MM.1S (cell line): ENCODE results near the gene APOBEC4.
A peak's percentile ranks its signal among the peaks of the same experiment; 100 is the strongest.
"Not testable (repeated sequence)": the region's sequence is repeated elsewhere in the genome, so short reads cannot be mapped to it uniquely, and the experiment has no call there.

Experiments used
- DNase-seq: peaks from one replicate; pipeline ENCODE4 v3.0.0-alpha.2; 2015
- H2AFZ ChIP-seq: fragments of 300-600 bp; sonication (generic); 2 replicates; pipeline ENCODE4 v1.6.0; 2016; ENCODE audit warnings: antibody characterized with exemption, low read length
- H3F3A ChIP-seq: fragments of 300-600 bp; sonication (generic); 2 replicates; pipeline ENCODE4 v1.6.1; 2016; ENCODE audit warnings: mild to moderate bottlenecking, antibody characterized with exemption, low read length, moderate library complexity, mixed read lengths; ENCODE audit not compliant: insufficient read depth
- H3K27ac ChIP-seq: fragments of 300-600 bp; sonication (generic); 2 replicates; pipeline ENCODE4 v1.5.1; 2016; ENCODE audit warnings: mild to moderate bottlenecking, low read length
- H3K27me3 ChIP-seq: fragments of 300-600 bp; sonication (generic); replicated peaks from 2 replicates; pipeline ENCODE4 v1.6.0; 2016; ENCODE audit warnings: low read length; ENCODE audit not compliant: insufficient read depth
- H3K36me3 ChIP-seq: fragments of 300-600 bp; sonication (generic); replicated peaks from 2 replicates; pipeline ENCODE4 v1.6.1; 2016; ENCODE audit warnings: mild to moderate bottlenecking, low read length, mixed read lengths; ENCODE audit not compliant: insufficient read depth
- H3K4me1 ChIP-seq: fragments of 300-600 bp; sonication (generic); 2 replicates; pipeline ENCODE4 v1.6.1; 2016; ENCODE audit warnings: low read length, mixed read lengths
- H3K4me2 ChIP-seq: fragments of 300-600 bp; sonication (generic); 2 replicates; pipeline ENCODE4 v1.6.0; 2016; ENCODE audit warnings: low read depth, low read length
- H3K4me3 ChIP-seq: fragments of 300-600 bp; sonication (generic); 2 replicates; pipeline ENCODE4 v1.5.1; 2016; ENCODE audit warnings: low read length, mixed read lengths
- H3K79me2 ChIP-seq: fragments of 300-600 bp; sonication (generic); 2 replicates; pipeline ENCODE4 v1.6.1; 2016; ENCODE audit warnings: mixed run types, low read length, mixed read lengths
- H3K9ac ChIP-seq: fragments of 300-600 bp; sonication (generic); 2 replicates; pipeline ENCODE4 v1.6.1; 2016; ENCODE audit warnings: low read length, mixed read lengths
- H3K9me2 ChIP-seq: fragments of 300-600 bp; sonication (generic); replicated peaks from 2 replicates; pipeline ENCODE4 v1.6.1; 2016; ENCODE audit warnings: mild to moderate bottlenecking, low read length, mixed read lengths; ENCODE audit not compliant: insufficient read depth
- H3K9me3 ChIP-seq: fragments of 300-600 bp; sonication (generic); replicated peaks from 2 replicates; pipeline ENCODE4 v1.6.1; 2016; ENCODE audit warnings: mild to moderate bottlenecking, low read length, mixed read lengths; ENCODE audit not compliant: insufficient read depth
- H4K20me1 ChIP-seq: fragments of 300-600 bp; sonication (generic); 2 replicates; pipeline ENCODE4 v1.6.1; 2016; ENCODE audit warnings: mild to moderate bottlenecking, low read length, moderate library complexity, mixed read lengths; ENCODE audit not compliant: insufficient read depth
- CTCF ChIP-seq: fragments of 300-600 bp; sonication (generic); IDR thresholded peaks from 2 replicates; pipeline ENCODE4 v1.5.1; 2016; ENCODE audit warnings: antibody characterized with exemption, low read length, mixed read lengths
- EZH2 ChIP-seq: fragments of 300-600 bp; sonication (generic); optimal IDR thresholded peaks from 2 replicates; pipeline ENCODE3; 2017; ENCODE audit warnings: low read depth, mild to moderate bottlenecking, antibody characterized with exemption, low read length, mixed read lengths
- EZH2phosphoT487 ChIP-seq: fragments of 300-600 bp; sonication (generic); IDR thresholded peaks from 2 replicates; pipeline ENCODE4 v1.6.1; 2018; ENCODE audit warnings: antibody characterized with exemption, low read length

Gene APOBEC4

GRCh38 chr1:183628537-183628936, 24.6 kb downstream of the APOBEC4 start:
- no peaks in the 10 kb centered on the region for H3K27me3 ChIP-seq
- H3K27ac ChIP-seq, result no peak overlapping the region
- no peaks in the 10 kb centered on the region for H3K9me3 ChIP-seq
- no peak overlapping the region for H3K4me2 ChIP-seq
- no peak for TF ChIP-seq EZH2
- TF ChIP-seq CTCF, result no peak
- TF ChIP-seq EZH2phosphoT487, result no peak
- peaks cover 25% of the 10 kb centered on the region; the same call in 1 of the 2 replicates for H3K36me3 ChIP-seq
- H2AFZ ChIP-seq, result no peak overlapping the region
- H3F3A ChIP-seq, result peaks cover 19% of the 10 kb centered on the region
- no peak overlapping the region for H3K9ac ChIP-seq
- no peaks in the 10 kb centered on the region for H3K9me2 ChIP-seq
- H4K20me1 ChIP-seq, result 0 out of 2 replicates have a peak, but pooled peaks cover 5% of the 10 kb centered on the region
- DNase-seq, result no peak
- peaks cover 73% of the 10 kb centered on the region for H3K79me2 ChIP-seq
- H3K4me1 ChIP-seq, result peaks cover 58% of the 10 kb centered on the region
- no peak overlapping the region for H3K4me3 ChIP-seq

GRCh38 chr1:183626236-183626635, 26.9 kb downstream of the APOBEC4 start:
- Histone ChIP-seq H3K4me3 (0 out of 2 replicates have a peak overlapping the region, but pooled peaks have one; percentile 2), H3K4me2 (peak overlapping the region; percentile 18), H3K27ac (peak overlapping the region; percentile 40; the same call in 1 of the 2 replicates), H3K4me1 (peaks cover 40% of the 10 kb centered on the region), H3F3A (peaks cover 14% of the 10 kb centered on the region), H3K36me3 (peaks cover 25% of the 10 kb centered on the region; the same call in 1 of the 2 replicates), H3K79me2 (peaks cover 50% of the 10 kb centered on the region)
- not testable (repeated sequence) for H3K9ac ChIP-seq, H3K9me2 ChIP-seq, H4K20me1 ChIP-seq, H3K27me3 ChIP-seq, H2AFZ ChIP-seq, H3K9me3 ChIP-seq
- DNase-seq, result peak; percentile 45

GRCh38 chr1:183622884-183623785, 30.0 kb downstream of the APOBEC4 start:
- H4K20me1 ChIP-seq, result no peaks in the 10 kb centered on the region; the same call in 1 of the 2 replicates
- TF ChIP-seq EZH2 (no peak), CTCF (peak; percentile 91)
- H3K4me1 ChIP-seq, result peaks cover 23% of the 10 kb centered on the region
- H3K27me3 ChIP-seq, result no peaks in the 10 kb centered on the region
- peak; percentile 75 for DNase-seq
- no peak overlapping the region for H2AFZ ChIP-seq
- no peaks in the 10 kb centered on the region for H3K36me3 ChIP-seq
- no peak overlapping the region for H3K27ac ChIP-seq
- peaks cover 22% of the 10 kb centered on the region for H3K79me2 ChIP-seq
- no peaks in the 10 kb centered on the region for H3K9me2 ChIP-seq
- peaks cover 11% of the 10 kb centered on the region for H3F3A ChIP-seq
- no peak overlapping the region for H3K9ac ChIP-seq
- H3K4me3 ChIP-seq, result no peak overlapping the region
- H3K9me3 ChIP-seq, result no peaks in the 10 kb centered on the region
- no peak overlapping the region for H3K4me2 ChIP-seq

- no peak overlapping the region for H3K27ac ChIP-seq
- peaks cover 7% of the 10 kb centered on the region; the same call in 1 of the 2 replicates for H3F3A ChIP-seq
- no peak overlapping the region for H3K4me3 ChIP-seq
Measured at GRCh38 chr1:183622013-183622412, 31.1 kb downstream of the APOBEC4 start.

More at GRCh38 chr1:183622013-183622412, 31.1 kb downstream of the APOBEC4 start:
- H3K9ac ChIP-seq, result no peak overlapping the region
- no peak overlapping the region for H3K4me2 ChIP-seq
- H3K4me1 ChIP-seq, result peaks cover 17% of the 10 kb centered on the region
- no peaks in the 10 kb centered on the region for H3K9me2 ChIP-seq
- no peaks in the 10 kb centered on the region for H3K36me3 ChIP-seq
- TF ChIP-seq CTCF, result no peak
- TF ChIP-seq EZH2phosphoT487, result no peak
- TF ChIP-seq EZH2, result no peak
- no peak for DNase-seq
- no peaks in the 10 kb centered on the region for H3K9me3 ChIP-seq
- peaks cover 14% of the 10 kb centered on the region for H3K79me2 ChIP-seq
- no peaks in the 10 kb centered on the region for H3K27me3 ChIP-seq
- H4K20me1 ChIP-seq, result no peaks in the 10 kb centered on the region; the same call in 1 of the 2 replicates
- H2AFZ ChIP-seq, result no peak overlapping the region
